Measurements from ENCODE around the gene CDYL2. TPM values are rescaled to one million over a fixed set of nuclear protein-coding genes. Genes with fewer than 3 reads are reported as not detected.

CDYL2 gene
- total RNA-seq, 2 experiments from 2014 or later = 0.98 to 2.5 TPM

DNA sequence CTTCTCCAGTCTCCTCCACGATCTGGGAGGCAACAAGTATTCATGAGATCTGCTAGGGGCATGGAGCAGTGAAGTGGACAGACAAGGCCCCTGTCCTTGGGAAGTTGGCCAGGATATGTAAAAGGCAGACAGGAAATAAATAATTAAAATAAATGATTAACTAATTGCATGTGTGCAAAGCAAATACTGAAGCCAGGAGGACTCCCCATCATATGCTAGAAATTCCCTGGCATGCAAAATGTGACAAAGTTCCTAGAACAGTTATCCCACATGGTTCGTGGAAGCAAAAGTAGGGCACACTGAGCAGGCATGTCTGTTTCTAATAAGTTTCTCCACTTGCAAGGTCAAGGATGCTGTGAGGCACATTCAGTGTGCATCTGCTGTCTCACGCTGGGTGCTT, 86.8 kb downstream of the CDYL2 start:
- no peaks in the 10 kb centered on the region for H3K9me3 ChIP-seq (ENCODE audit: low read length)
- H3K4me2 ChIP-seq (ENCODE audit: low read length) = no peak overlapping the region
- H3K9me2 ChIP-seq (ENCODE audit: insufficient read depth, low read length) = no peaks in the 10 kb centered on the region
- intact Hi-C loops (cut with micrococcal nuclease; ENCODE audit: unreplicated experiment) = no loop called here
- POLR2A ChIA-PET = no interaction called here
- CTCF ChIA-PET (ENCODE audit: unreplicated experiment) = no interaction called here
- TF ChIP-seq, protein P1, sequence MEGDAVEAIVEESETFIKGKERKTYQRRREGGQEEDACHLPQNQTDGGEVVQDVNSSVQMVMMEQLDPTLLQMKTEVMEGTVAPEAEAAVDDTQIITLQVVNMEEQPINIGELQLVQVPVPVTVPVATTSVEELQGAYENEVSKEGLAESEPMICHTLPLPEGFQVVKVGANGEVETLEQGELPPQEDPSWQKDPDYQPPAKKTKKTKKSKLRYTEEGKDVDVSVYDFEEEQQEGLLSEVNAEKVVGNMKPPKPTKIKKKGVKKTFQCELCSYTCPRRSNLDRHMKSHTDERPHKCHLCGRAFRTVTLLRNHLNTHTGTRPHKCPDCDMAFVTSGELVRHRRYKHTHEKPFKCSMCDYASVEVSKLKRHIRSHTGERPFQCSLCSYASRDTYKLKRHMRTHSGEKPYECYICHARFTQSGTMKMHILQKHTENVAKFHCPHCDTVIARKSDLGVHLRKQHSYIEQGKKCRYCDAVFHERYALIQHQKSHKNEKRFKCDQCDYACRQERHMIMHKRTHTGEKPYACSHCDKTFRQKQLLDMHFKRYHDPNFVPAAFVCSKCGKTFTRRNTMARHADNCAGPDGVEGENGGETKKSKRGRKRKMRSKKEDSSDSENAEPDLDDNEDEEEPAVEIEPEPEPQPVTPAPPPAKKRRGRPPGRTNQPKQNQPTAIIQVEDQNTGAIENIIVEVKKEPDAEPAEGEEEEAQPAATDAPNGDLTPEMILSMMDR (conservative IDR thresholded peaks at IDR 0.05; ENCODE audit: low read length) = no peak
- no peak for TF ChIP-seq EZH2phosphoT487 (IDR thresholded peaks at IDR 0.05; ENCODE audit: borderline replicate concordance, low read depth, low read length)
- no peaks in the 10 kb centered on the region for H3K36me3 ChIP-seq (ENCODE audit: insufficient read depth, low read length)
- no peak for DNase-seq (ENCODE audit: low spot score)
- H3K27ac ChIP-seq (ENCODE audit: low read depth, low read length, poor library complexity, severe bottlenecking) = no peak overlapping the region
- BruUV-seq (replicated peaks) = no TSS peak
- H3K79me2 ChIP-seq (ENCODE audit: insufficient read depth, low read depth, low read length) = no peaks in the 10 kb centered on the region
- no peaks in the 10 kb centered on the region for H4K20me1 ChIP-seq (ENCODE audit: insufficient read depth, low read length)
- H3K4me1 ChIP-seq (ENCODE audit: insufficient read depth, low read length, poor library complexity, severe bottlenecking) = no peaks in the 10 kb centered on the region
- H2AFZ ChIP-seq (ENCODE audit: low read length) = no peak overlapping the region
- H3K4me3 ChIP-seq (ENCODE audit: low read depth, low read length, poor library complexity, severe bottlenecking) = no peak overlapping the region

DNA sequence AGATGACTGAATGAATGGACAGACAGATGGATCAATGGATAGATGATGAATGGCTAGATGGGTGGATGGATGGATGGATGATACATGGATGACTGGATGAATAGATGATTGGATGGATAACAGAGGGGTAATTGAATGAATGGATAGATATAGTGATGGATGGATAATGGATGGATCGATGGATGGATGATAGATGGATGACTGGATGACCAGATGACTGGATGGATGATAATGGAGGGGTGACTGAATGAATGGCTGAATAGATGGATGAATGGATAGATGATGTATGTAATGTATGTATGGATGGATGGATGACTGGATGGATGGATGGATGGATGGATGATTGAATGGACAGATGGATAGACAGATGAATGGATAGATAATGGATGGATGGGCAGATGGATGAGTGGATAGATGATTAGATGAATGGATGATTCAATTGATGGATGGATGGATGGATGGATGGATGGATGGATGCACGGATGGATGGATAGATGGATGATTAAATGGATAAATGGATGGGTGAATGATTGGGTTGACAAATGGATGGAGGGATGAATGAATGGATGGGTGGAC, 87.7 kb downstream of the CDYL2 start:
- BruUV-seq (replicated peaks) = no TSS peak
- H3K4me3 ChIP-seq (ENCODE audit: low read depth, low read length, poor library complexity, severe bottlenecking) = no peak overlapping the region
- no peaks in the 10 kb centered on the region for H4K20me1 ChIP-seq (ENCODE audit: insufficient read depth, low read length)
- no peaks in the 10 kb centered on the region for H3K36me3 ChIP-seq (ENCODE audit: insufficient read depth, low read length)
- TF ChIP-seq, protein P1 (conservative IDR thresholded peaks at IDR 0.05; ENCODE audit: low read length) = no peak
- TF ChIP-seq EZH2phosphoT487 (IDR thresholded peaks at IDR 0.05; ENCODE audit: borderline replicate concordance, low read depth, low read length) = no peak
- H3K79me2 ChIP-seq (ENCODE audit: insufficient read depth, low read depth, low read length) = no peaks in the 10 kb centered on the region
- ChIA-PET POLR2A (no interaction called here), CTCF (ENCODE audit: unreplicated experiment) (no interaction called here)
- H3K4me2 ChIP-seq (ENCODE audit: low read length) = no peak overlapping the region
- H3K9me3 ChIP-seq (ENCODE audit: low read length) = no peaks in the 10 kb centered on the region
- H2AFZ ChIP-seq (ENCODE audit: low read length) = no peak overlapping the region
- no peak overlapping the region for H3K27ac ChIP-seq (ENCODE audit: low read depth, low read length, poor library complexity, severe bottlenecking)
- no peaks in the 10 kb centered on the region for H3K9me2 ChIP-seq (ENCODE audit: insufficient read depth, low read length)
- H3K4me1 ChIP-seq (ENCODE audit: insufficient read depth, low read length, poor library complexity, severe bottlenecking) = no peaks in the 10 kb centered on the region
- intact Hi-C loops (cut with micrococcal nuclease; ENCODE audit: unreplicated experiment) = no loop called here
- DNase-seq (ENCODE audit: low spot score) = no peak

DNA sequence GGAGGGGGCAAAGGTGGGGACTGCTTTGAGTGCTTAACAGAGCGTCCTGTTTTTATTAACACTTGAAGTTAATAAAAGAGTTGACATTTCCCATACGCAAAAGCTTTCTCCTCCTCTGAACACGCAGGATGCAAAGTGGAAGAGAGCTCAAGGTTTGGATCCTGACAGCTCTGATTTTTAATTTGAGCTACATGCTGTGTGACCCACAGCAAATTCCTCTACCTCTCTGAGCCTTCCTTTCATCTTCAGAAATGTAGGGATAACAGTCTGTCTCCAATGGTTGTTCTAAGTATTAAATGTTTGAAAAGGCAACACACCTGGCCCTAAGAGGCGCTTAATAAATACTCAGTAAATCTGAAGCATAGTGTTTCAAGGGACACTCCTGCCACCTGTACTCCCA, 93.0 kb downstream of the CDYL2 start:
- no peak overlapping the region for H3K4me2 ChIP-seq (ENCODE audit: low read length)
- no TSS peak for BruUV-seq (replicated peaks)

More for the DNA sequence above, 93.0 kb downstream of the CDYL2 start:
- Histone ChIP-seq H3K9me3 (ENCODE audit: low read length) (no peaks in the 10 kb centered on the region), H3K36me3 (ENCODE audit: insufficient read depth, low read length) (no peaks in the 10 kb centered on the region), H3K4me1 (ENCODE audit: insufficient read depth, low read length, poor library complexity, severe bottlenecking) (no peaks in the 10 kb centered on the region), H3K4me3 (ENCODE audit: low read depth, low read length, poor library complexity, severe bottlenecking) (no peak overlapping the region), H3K79me2 (ENCODE audit: insufficient read depth, low read depth, low read length) (no peaks in the 10 kb centered on the region), H2AFZ (ENCODE audit: low read length) (no peak overlapping the region), H3K9me2 (ENCODE audit: insufficient read depth, low read length) (no peaks in the 10 kb centered on the region), H3K27ac (ENCODE audit: low read depth, low read length, poor library complexity, severe bottlenecking) (no peak overlapping the region), H4K20me1 (ENCODE audit: insufficient read depth, low read length) (no peaks in the 10 kb centered on the region)
- intact Hi-C loops (cut with micrococcal nuclease; ENCODE audit: unreplicated experiment) = no loop called here
- DNase-seq (ENCODE audit: low spot score) = no peak
- TF ChIP-seq EZH2phosphoT487 (IDR thresholded peaks at IDR 0.05; ENCODE audit: borderline replicate concordance, low read depth, low read length) = no peak
- TF ChIP-seq, protein P1 (conservative IDR thresholded peaks at IDR 0.05; ENCODE audit: low read length) = no peak
- ChIA-PET POLR2A (interaction anchor here (0.7 kb wide), 1 partner anchor 167 kb away, joined by 3 read pairs; no protein-coding TSS in a partner anchor), CTCF (ENCODE audit: unreplicated experiment) (no interaction called here)
